GM18502 (cell line): ENCODE results near the gene TAX1BP3.
A peak's percentile ranks its signal among the peaks of the same experiment; 100 is the strongest.
"Not testable (repeated sequence)": the region's sequence is repeated elsewhere in the genome, so short reads cannot be mapped to it uniquely, and the experiment has no call there.

ENCODE experiments used
- ATAC-seq: cut with Tn5 transposase; IDR thresholded peaks from one replicate; pipeline ENCODE4 v1.9.1; 2021; ENCODE audit warnings: mild to moderate bottlenecking; ENCODE audit not compliant: unreplicated experiment, poor library complexity

Gene TAX1BP3, protein sequence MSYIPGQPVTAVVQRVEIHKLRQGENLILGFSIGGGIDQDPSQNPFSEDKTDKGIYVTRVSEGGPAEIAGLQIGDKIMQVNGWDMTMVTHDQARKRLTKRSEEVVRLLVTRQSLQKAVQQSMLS

DNA sequence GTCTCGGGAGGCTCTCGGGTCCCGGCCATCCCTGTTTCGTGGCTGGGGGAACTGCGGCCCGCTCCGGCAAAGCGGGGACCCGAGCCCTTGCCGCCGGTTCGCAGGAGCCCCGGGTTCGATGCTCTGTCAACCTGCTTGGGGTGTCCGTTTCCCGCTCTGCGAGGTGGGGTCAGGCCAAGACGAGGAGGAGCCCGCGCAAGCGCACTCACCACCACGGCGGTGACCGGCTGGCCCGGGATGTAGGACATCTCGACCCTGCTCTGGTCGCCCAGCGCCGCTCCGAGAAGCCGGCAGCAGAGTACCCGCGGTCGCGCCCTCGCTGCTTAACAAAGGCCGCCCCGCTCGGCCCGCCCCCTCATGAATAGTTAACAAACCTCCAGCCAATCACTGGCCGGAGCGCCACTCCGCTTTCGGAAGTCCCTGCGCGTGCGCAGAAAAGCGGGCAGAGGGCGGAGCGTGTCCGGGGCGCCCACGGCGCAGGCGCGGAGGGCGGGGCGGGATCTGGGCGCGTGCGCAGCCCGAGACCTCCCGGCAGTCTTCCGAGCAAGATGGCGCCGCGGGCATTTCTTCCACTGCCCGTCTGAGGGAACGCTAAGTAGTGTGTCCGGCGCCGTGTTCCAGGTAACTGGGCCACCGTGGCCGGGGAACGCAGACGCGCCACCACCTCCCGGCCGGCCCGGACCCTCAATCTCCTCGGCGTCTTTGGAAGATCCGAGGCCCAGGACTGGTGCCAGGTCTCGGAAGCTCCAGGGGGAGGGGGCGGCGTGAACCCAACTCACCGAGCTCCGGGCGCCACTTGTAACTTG, at the start of gene TAX1BP3, which contains the start of gene EMC6:
TSS of gene TAX1BP3 (minus strand) at position 300 of the 806 bp plus-strand sequence. CDS start at position 248, 52 bp downstream.
TSS of gene EMC6 (plus strand) at position 534 of the 806 bp plus-strand sequence. CDS start 335 bp downstream, outside the sequence.
- ATAC-seq = peak; percentile 82

DNA sequence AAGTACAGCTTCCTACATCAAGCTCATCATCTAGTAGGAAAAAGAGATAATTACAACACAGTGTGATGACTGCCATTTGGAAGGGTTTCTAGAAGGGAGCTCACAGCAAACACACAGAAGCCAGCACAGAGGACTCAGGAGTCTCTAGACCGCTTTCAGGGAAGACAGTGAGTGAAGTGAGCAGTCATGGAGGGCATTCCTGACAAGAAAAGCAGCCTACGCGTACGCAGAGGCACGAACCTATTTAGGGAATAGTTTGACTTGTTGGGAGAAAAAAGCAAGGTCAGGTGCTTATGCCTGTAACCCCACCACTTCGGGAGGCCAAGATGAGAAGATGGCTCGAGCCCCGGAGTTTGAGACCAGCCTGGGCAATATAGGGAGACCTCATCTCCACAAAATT, 46.9 kb upstream of the TAX1BP3 start:
- ATAC-seq = no peak

DNA sequence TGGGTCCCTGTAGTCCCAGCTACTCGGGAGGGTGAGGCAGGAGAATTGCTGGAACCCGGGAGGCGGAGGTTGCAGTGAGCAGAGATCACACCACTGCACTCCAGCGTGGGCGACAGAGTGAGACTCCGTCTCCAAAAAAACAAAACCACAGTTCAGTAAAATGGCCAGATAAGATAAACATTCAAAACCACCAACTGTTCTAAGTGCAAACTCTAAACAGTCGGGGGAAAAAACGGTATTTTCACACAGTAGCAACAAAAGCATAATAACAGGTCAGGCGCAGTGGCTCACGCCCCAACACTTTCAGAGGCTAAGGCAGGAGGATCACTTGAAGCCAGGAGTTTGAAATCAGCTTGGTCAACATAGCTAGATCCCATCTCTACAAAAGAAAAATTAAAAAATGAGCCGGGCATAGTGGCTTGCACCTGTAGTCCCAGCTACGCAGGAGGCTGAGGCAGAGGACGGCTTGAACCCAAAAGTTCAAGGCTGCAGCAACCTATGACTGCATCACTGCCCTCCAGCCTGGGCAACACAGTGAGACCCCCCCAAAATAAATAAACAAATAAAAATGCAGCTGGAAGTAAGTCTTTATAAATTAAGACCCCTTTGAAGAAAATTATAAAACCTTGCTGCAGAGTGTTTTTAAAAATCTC, 44.6 kb upstream of the TAX1BP3 start:
- no peak for ATAC-seq

DNA sequence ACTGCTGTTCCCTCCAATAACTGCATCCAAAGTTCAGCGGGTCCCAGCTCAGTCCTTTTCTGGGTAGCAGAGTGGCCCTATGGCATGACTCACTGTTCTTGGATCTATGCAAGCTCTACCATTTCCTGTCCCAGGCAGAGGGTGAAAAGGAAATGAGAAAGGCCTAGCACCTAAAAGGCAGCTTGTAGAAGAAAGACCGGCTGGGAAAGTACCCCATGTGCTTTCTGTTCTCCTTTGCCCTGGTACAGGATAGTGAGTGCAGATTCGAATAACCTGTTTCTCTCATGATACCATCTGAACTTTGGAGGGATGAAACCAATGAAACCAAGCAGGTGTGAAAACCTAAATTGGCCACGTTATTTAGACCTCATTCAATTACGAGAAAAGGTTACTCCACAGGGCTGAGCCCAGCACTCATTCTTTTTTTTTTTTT, 42.6 kb upstream of the TAX1BP3 start:
- ATAC-seq = peak; percentile 93

DNA sequence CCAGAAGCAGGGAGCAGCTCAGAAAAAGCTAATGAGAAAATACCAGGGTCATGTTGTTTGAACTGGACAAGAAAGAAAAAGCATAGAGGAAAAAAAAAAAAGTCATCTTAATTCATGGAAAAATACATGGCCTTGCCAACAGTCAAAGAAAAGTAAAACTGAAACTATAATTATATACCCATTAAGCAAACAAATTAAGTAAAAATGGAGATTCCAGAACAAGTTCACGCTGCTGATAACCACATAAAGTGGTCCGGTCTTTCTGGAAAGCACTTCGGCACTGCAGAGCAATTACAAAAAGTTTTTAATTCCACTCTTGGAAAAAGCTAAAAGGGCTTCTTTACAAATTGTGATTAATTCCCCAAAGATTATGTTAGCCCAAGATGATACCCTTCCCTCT, 40.0 kb upstream of the TAX1BP3 start:
- no peak for ATAC-seq

DNA sequence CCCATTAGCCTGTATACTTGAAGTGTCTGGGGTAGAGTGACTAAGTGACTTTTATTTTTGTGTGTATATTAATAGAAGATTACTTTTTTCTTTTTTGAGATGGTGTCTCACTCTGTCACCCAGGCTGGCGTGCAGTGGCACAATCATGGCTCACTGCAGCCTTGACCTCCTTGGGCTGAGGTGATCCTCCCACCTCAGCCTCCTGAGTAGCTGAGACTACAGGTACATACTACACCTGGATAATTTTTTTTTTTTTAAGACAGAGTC, 37.3 kb upstream of the TAX1BP3 start:
- not testable (repeated sequence) for ATAC-seq

DNA sequence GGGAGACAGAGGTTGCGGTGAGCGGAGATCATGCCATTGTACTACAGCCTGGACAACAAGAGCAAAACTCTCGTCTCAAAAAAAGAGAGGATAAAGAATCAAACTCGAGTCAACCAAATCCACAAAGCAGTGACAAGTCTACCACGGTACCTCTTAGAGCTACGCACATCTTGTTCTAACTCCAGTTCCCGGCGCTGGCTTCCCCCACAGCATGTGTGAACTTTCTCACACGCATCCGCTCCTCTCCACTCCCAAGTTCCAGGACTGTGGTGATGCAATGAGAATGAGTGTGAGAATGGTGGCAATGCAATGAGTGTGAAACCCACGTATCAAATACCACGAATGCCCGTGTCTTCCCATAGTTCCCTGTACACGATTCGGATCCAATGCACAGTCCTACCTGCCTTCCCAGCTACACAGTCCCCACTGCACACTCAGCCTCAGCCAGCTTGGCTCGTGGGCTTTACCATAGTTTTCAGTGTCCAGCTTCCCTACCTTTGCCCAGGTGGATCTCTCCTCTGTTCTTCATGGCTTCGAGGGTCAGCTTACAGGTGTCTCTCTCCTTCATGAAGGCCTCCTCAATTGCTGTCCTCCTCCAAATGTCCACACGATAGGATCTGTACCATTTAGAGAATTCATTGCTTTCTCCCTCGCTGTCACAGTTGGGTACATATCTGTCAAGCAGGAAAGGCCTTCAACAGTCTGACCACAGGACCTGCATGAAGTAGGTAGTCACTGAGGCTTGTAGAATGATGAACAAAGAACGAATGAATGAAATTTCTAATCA, 36.7 kb upstream of the TAX1BP3 start:
- no peak for ATAC-seq

DNA sequence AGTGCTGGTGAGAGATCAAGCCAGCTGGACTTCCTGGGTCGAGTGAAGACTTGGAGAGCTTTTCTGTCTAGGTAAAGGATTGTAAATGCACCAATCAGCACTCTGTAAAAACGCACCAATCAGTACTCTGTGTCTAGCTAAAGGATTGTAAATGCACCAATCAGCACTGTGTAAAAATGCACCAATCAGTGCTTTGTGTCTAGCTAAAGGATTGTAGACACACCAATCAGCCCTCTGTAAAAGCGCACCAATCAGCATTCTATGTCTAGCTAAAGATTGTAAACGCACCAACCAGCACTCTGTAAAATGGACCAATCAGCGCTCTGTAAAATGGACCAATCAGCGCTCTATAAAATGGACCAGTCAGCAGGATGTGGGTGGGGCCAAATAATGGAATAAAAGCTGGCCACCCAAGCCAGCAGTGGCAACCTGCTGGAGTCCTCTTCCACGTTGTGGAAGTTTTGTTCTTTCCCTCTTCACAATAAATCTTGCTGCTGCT, 33.7 kb upstream of the TAX1BP3 start:
- ATAC-seq = not testable (repeated sequence)

DNA sequence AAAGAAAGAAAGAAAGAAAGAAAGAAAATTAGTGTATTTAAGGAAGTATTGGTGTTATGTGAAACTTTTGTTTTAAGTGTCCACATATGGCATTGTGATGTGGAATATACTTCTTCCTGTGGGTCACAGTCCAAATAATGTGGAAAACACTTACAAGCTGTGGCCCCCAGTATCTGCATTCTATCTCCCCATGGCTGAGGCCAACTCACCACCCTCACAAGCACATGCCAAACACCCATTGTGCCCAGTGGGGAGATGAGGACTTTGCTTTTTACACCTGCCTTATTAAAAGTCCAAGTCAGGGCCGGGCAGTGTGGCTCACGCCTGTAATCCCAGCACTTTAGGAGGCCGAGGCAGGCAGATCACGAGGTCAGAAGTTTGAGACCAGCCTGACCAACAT, 31.6 kb upstream of the TAX1BP3 start:
- no peak for ATAC-seq

DNA sequence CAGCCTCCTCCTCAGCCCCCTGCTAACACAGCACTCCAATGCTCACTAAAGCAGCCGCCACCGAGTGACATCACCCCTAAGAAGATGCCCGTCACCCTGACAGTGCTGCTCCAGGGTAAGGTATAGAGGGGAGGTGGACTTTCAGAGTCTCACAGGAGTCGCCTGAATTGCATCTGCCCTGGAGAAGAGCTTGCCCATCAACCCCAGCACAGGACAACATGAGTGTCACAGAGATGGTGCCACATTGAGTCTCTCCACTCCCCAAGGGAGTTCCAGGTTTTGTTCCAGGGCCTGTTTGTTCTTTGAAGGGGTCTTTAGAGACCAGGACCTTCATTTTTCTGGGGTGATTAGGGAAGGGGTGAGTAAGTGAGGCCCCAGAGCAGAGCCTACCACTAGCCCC, 29.8 kb upstream of the TAX1BP3 start:
- no peak for ATAC-seq

DNA sequence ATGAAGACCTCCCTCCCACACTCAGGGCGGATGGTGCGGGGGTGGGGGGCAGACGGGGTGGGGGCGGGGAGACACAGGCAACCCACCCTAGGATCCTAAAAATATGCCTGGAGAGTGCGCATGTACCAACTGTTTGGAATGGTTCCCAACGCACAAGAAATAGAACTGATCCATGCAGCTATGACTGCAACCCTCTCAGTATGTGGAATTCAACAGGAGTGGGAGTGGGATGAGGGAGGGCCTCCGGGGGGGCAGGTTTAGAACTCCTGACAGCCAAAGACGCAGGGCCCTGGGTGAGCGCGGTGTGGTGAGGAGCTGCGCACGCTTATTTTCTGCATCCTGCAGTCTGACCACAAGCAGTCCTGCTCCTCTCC, 28.7 kb upstream of the TAX1BP3 start:
- no peak for ATAC-seq

DNA sequence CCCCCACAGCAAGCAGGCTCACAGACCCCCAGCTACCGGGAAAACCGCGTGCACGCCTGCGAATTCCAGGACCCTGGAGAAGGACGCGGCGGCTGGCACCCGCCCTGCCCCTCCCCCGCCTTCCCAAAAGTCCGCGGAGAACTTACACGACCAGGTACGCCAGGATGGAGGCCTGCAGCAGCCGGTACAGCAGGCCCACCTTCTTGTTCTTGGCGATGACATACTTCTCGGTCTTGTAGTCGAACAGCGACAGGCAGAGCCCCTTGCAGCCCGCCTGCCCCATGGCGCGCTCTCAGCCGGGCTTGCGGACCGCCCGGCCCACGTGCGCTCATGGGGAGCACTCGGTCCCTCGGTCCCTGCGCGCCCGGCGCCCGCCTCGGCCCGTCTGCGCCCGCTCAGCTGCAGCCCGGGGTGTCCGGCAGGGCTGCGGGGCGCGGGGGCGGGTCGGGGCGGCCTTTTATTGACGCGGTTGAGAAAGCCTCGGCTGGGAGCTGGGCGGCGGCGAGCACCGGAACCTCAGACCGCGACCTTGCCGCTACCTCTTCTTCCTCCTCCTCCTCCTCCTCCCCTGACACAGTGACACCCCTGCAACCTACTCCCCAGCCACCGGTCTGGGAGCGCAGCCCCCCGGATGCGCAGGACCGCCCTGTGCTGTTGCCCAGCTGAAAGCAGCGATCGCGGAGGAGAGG, 27.5 kb upstream of the TAX1BP3 start, which contains the start of gene P2RX5:
TSS of gene P2RX5 (minus strand) at position 433 of the 689 bp plus-strand sequence. CDS start at position 283, 150 bp downstream.
- ATAC-seq = no peak

DNA sequence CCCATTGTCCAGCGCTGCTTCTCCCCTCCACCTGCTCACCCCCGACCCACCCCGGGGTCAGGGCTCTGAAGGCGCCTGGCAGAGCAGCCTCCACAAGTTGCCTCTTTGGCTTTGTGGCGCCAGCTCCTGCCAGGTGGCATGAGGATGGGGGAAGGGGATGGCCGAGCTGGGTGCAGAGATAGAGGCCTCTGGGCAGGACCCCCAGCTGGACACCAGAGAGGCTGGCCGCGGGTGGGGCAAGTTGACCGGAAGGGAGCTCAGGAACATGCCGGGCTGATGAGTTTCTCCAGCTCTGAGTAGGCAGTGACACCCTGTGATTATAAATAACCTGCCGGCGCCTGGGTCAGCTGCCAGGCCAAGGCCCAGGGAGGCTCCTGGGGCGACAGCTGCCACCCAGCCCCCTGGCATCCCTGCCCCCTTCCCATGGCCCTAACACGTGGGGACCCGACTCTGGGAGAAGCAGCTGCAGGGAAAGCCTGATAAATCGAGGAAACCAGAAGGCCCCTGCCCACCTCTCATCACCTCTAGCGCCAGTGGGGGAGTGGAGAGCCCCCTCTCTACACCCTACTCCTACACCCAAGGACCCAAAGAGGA, 26.8 kb upstream of the TAX1BP3 start:
- ATAC-seq = no peak

DNA sequence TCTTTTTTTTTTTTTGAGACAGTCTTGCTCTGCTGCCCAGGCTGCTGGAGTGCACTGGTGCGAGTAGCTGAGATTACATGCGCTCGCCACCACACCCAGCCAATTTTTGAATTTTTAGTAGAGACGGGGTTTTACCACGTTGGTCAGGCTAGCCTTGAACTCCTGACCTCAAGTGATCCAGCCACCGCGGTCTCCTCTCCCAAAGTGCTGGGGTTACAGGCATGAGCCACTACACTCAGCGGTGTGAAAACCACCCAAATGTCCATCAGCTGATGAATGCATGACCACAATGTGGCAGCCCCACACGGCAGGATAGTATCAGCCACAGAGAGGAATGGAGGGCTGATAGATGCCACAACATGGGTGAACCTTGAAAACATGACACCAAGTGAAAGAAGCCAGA, 25.5 kb upstream of the TAX1BP3 start:
- ATAC-seq = peak; percentile 52

DNA sequence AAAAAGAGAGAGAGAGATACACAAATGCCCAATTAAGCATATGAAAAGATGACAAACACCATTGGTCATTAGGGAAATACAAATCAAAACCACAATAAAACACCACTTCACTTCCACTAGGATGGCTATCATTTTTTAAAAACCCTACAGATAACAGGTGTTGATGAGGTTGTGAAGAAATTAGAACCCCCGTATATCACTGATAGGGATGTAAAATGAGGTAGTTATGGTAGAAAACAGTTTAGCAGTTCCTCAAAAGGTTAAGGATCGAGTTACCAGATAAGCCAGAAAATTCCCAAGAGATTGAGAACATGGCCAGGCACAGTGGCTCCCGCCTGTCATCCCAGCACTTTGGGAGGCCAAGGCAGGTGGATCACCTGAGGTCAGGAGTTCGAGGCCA, 24.8 kb upstream of the TAX1BP3 start:
- ATAC-seq = no peak

DNA sequence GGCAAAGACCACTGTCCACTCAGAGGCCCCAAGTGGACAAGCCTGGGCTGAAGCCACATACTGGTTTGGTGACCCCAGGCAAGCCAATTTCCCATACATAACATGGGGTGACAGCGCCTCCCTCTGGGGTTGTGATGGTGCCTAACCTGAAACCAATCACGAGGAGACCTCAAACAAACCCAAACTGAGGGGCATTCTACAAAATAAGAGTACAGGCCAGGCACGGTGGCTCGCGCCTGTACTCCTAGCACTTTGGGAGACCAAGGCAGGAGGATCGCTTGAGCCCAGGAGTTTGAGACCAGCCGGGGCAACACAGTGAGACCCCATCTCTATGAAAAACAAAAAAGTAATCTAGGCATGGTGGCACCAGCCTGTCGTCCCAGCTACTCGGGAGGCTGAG, 24.0 kb upstream of the TAX1BP3 start:
- no peak for ATAC-seq

DNA sequence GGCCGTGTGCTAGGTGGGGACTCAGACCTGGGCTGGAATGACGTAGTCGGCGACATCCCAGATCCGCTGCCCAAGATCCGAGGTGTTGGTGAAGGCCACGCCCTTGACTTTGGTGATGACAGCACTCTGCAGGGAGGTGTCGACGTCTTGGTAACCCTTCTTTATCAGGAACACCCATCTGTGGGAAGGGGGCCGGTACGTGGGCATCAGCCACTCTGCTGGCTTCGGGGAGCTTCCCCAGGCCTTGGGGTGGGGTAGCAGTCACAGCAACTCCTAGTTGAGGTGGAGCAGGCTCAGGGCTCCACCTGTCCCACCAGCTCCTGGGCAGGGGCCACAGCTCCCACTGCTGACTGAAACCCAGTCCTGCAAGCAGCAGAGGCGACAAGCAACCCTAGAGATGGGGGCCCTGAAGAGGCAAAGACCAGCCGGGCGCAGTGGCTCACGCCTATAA, 23.3 kb upstream of the TAX1BP3 start:
- no peak for ATAC-seq

DNA sequence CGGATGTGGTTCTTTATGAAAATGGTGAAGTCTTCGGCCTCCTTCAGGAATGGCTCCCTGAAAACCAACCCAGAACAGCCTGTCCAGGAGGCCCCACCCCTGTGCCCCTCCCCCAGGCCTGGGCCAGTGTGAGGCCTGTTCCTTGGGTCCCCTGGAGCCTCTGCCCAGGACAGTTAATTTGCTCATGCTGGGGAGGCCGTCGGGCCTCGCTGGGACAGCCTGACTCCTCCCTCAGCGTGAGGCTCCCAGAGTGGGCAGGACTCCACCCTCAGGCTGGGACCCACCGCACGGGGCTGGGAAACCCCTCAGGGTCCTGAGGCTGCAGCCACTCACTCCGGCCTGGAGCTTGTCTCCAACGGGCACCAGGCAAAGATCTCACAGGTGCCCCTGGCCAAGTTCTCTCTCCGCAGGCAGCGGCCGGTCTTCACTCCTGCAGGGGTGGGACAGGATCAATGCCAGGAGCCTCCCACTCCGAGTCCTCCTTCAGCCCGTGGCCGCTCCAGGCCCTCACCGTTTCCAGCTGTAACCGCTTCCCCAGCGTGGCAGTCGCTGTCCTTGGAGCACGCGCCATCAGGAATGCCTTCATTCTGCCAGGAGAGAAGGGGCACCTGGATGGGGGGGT, 21.8 kb upstream of the TAX1BP3 start:
- no peak for ATAC-seq
